ENCODE data around the gene GALNT16.

Gene GALNT16

GRCh38 chr14:69319911-69320310 lies 60.0 kb downstream of the GALNT16 start:
- DNase-seq: no peak

DNA sequence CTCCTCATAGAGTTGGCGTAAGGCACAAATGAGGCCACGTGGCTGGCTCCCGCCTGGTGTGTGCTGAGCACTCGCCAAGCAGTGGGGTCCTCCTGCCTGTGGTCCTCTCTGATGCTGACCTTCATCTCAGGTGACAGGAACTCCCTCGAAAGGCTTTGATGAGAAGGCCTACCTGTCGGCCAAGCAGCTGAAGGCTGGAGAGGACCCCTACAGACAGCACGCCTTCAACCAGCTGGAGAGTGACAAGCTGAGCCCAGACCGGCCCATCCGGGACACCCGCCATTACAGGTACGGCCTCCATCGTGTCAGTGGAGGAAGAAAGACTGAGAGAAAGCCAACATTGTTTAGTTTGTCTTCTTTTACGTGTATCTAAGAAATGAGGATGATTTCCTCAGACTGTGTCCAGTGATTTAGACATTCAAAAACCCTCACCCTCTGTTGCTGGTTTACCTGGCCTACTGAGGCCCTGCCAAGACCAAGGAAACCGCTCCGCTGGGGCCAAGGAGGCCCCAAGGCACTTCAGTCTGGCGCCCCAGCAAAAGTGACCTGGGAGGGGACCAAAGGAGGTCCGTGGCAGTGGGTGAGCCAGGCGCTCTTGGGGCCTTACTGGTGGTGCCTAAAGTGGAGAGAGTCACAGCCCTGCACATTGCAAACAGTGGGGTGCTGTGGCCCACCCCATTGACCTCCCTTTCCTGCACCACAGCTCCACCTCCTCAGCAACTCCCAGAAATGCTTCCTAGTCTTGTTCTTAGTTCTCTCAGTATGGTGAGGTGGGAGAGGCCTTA lies 60.8 kb downstream of the GALNT16 start:
- DNase-seq: no peak

DNA sequence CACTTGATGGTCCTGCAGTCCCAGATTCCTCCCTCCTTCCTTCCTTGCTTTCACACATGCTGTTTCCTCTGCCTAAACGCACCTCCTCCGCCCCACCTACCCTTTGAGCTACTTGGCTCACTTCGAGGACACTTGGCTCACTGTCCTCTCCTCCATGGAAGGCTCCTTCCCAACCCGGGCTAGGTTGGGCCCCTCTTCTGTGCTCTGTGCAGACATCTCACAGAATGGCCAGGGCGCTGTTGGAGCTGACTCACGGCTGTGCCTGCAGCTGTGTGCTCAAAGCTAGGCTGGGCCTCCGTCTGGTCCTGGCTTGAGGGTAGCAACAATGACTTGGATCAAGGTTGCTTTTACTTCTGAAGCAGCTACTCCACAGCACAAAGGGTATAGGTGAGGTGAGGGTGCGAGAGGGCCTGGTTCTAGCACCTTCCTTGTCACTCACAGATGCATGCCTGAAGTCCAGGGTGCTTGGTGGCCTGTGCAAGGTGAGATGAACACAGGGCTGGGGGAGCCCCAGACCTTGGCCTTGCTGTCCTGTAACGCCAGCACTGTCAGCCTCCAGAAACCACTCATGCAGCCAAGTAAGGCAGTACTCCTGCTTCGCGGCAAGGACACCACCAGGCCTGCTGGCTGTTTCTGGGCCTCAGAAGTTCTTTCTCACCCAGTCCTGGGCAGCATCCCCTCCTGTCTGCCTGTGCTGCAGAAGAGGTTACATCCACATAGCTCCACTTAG lies 61.8 kb downstream of the GALNT16 start:
- DNase-seq: no peak

- no peak for DNase-seq
Measured at GRCh38 chr14:69323266-69323998, 63.5 kb downstream of the GALNT16 start.

GRCh38 chr14:69323999-69324282 lies 64.0 kb downstream of the GALNT16 start:
- DNase-seq: no peak

DNA sequence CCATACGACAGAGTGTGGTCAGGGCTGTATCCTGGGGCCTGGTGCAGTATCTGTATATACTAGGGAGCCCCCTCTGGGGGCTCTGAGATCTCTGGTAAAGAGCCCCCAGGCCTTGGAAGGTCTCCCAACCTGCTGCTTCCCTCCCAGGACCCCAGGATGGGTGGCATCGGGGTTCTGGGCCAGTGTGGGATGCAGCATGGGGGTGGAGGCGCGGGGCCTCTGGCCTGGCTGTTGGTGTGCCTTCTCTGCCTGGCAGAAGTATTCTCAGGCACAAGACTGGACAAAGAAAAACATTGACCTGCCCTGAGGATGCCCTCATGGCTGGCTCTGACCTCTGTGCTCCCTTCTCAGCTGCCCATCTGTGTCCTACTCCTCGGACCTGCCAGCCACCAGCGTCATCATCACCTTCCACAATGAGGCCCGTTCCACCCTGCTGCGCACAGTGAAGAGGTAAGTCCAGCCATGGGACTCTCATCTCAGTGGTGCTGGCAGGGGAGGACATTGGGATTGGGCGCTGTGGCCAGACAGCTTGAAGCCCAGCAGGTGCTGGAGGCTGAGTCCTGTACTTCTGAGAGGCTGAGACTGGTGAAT lies 64.5 kb downstream of the GALNT16 start:
- DNase-seq: no peak

- no peak for DNase-seq
Measured at GRCh38 chr14:69325086-69325485, 65.1 kb downstream of the GALNT16 start.

- DNase-seq: no peak
Measured at GRCh38 chr14:69325646-69326265, 65.8 kb downstream of the GALNT16 start.

DNA sequence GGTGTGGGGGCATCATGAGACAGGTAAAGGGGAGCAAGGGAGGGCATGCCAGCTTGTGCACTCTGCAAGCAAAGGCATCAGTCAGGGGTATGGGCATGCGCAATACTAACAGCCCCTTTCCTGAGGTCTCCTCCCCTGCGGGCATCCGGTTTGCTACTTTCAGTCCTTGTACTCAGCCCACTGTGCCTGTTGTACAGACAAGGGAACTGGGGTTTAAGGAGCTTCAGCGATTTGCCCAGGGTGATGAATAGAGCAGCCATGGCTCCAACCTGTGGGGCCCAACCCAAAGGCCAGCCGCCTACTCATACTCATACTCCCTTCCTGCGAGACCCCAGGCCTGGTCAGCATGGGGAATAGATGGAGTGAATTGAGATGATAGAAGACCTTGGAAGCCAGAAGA lies 66.7 kb downstream of the GALNT16 start:
- no peak for DNase-seq

DNA sequence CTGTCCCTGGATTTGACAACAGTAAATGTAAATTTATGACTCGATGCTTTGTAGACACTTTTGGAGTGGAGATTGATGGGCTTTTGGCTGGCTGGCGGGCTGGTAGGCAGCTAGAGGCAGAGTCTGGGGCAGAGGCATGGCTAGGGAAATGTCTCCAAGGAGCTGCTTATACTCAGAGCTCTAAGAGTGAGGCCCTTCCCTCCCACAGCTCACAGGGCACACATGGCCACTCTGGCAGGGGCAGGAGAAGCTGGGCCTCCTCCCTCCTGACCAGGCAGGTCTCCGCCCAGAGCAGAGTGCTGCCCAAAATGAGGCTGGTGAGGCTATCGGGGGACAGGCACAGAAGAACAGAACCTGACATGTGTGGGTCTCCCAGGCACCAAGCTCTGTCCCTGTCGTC lies 67.5 kb downstream of the GALNT16 start:
- no peak for DNase-seq

- DNase-seq: no peak
Measured at GRCh38 chr14:69328317-69328716, 68.4 kb downstream of the GALNT16 start.

DNA sequence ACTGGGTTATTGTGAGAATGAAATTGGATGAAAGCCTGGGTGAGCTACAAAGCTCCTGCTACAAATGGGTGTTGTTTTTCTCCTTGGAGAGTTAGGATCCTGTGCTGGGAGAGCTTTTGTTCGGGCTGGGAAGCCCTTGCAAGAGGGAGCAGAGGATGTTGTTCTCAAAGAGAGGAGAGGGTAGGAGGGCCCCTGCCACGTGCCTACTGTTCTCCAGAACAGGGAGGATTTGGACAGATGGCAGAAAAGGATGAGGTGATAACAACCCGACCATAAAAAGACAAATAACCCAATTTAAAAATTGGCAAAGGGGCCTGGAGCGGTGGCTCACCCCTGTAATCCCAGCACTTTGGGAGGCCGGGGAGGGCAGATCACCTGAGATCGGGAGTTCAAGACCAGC lies 68.8 kb downstream of the GALNT16 start:
- DNase-seq: no peak

DNA sequence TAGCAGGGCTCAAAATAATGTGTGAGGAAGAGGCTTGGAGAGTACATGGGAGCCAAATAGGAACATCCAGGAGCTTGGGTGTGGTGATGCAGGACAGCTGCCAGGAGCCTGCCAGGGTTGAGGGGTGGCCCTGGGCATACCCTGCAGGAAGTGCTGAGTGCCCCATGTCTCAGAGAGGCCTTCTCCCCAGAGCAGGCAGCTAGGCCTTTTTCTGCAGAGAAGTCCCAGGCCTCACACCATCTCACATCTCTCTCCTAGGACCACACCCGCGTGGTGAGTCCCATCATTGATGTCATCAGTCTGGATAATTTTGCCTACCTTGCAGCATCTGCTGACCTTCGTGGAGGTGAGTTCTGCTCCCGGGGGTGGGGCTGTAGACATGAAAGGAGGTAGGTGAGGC lies 71.2 kb downstream of the GALNT16 start:
- DNase-seq: no peak

GRCh38 chr14:69332782-69333395 lies 72.9 kb downstream of the GALNT16 start:
- no peak for DNase-seq

DNA sequence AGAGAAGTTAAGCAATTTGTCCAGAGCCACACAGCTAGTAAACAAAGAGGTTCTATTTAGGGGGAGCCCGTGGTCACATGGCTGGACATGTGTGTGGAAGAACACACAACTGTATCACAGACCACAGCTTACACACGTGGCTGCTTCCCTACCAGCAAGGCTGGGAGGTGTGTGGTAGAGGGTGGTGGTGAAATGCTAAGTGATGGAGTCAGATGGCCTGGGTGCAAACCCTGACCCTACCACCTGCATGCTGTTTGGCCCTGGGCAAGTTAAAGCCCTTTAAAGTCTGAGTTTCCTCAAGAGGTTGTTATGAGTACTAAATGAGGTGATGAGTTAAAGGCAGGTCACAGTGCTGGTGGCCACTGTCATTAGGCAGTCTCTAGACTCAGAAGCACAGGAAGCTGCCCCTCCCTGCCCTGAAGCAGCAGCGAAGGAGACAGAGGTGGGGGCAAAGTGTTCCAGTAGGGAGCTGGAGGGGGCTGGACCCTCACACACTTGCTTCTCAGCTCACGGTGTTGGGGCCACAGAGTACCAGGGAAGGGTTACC lies 73.9 kb downstream of the GALNT16 start:
- DNase-seq: no peak

DNA sequence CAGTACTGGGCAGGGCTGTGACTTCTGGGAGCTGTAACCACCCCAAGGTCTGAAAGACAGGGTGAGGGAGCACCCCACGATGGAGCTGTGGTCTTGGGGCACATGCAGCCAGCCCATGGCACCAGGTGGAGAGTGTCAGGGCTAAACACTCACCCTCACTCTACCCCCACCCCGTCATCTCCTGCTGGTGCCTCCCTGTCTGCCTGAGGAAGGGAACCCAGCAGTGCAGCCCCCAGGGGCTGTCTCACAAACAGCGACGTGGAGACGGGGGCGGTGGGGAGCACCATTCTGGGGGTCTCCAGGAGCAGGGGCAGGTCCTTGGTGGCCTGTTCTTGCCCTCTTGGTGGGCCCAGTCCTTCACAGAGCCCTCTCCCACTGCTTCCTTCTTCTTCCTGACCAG lies 74.6 kb downstream of the GALNT16 start:
- no peak for DNase-seq

DNA sequence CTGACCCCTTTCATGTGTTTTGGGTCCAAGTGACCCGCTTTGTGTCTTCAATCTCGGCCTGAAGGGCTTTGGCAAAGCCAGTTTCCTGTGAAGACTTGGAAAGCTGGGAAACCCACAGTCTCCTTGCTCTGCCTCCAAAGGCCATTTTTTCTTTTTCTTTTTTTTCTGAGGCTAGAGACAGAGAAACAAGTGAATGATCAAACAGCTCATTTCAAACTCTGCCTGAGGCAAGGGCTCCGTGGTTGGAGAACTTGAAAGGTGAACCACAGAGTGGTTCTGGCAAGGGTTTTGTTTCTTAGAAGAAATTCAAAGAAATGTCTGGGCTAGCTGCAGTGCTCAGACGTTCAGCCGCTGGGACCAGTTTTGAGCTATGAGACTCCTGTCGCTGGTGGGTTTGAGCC lies 75.4 kb downstream of the GALNT16 start:
- no peak for DNase-seq

- no peak for DNase-seq
Measured at GRCh38 chr14:69337984-69338383, 78.0 kb downstream of the GALNT16 start.

DNA sequence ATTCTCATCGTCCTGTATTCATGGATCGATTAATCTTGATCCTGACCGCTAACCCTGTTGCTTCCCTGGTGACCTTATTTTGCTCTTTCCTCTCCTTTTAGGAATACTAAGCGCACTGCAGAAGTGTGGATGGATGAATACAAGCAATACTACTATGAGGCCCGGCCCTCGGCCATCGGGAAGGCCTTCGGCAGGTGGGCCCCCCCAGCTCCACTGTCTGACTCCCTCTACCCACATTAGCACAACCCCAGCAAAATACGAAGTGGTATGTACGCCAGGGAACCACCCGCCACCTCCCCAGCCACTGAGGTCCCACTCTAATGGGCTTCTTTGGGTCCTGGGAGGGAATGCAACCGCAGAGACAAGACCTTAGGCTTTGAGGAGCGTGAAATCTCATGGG lies 79.5 kb downstream of the GALNT16 start:
- DNase-seq: no peak

DNA sequence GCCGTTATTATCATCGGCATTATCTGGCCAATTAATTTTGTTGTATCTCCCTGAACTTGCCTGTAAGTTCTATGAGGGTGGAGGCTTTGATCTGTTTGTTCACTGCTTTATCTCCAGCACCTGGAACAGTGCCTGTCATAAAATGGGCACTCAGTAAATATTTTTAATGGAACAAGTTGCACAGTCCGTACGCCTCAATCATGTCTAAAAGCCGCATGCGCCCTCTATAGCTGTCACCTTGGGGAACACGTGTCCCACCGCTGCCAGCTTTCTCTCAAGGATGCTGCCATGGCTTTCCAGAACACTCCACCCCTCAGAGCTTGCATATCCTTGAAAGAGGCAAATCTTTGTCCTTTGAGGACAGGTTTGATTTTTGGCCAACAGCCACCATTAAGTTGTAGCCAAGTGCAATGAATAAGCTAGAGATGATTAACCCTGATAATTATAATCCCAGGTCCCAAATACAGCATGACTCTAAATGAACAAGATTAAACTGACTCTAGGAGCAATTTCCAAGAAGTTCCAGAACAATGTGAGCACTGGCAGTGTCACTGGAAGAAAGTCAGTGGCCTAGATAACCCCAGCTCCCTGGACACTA lies 83.1 kb downstream of the GALNT16 start:
- no peak for DNase-seq

GRCh38 chr14:69344171-69344570 lies 84.2 kb downstream of the GALNT16 start:
- DNase-seq: no peak

GRCh38 chr14:69345402-69345801 lies 85.4 kb downstream of the GALNT16 start:
- DNase-seq: no peak

Measured in CD4-positive, alpha-beta T cell treated with Interleukin-17A for 4 hours (primary cell).